Breast epithelium (tissue), 3 donors: ENCODE data around the gene HIPK3.

Experiments
- CTCF ChIP-seq, 3 donors: fragments of 450-650 bp; IDR thresholded peaks; one replicate each; pipeline ENCODE4 v1.5.1; 2016 to 2017; ENCODE audit warnings: antibody characterized with exemption in 3 of 3, mild to moderate bottlenecking in 3 of 3, moderate library complexity in 3 of 3
- POLR2A ChIP-seq: fragments of 450-650 bp; IDR thresholded peaks from one replicate; pipeline ENCODE4 v1.6.1; 2016; ENCODE audit warnings: antibody characterized with exemption, mild to moderate bottlenecking, moderate library complexity

- TF ChIP-seq CTCF (IDR thresholded peaks at IDR 0.05) (no peak), POLR2A (no peak)
Observed at GRCh38 chr11:33290319-33290718, 33.1 kb downstream of the HIPK3 start.
